Natural killer cell (primary cell): Measurements from ENCODE around the gene GPR55. TPM values are rescaled to one million over a fixed set of nuclear protein-coding genes. Genes with fewer than 3 reads are reported as not detected.
A peak's percentile ranks its signal among the peaks of the same experiment; 100 is the strongest.

ENCODE experiments used
- ATAC-seq, 3 donors: fragments of 150-1000 bp in 2 of 3; fragments of 200-7000 bp in 1 of 3; cut with Tn5 transposase; 1 replicate in 1 of 3; 2 replicates in 2 of 3; pipeline ENCODE4 v1.10.0; 2021; ENCODE audit warnings: mild to moderate bottlenecking in 2 of 3, moderate library complexity in 2 of 3
- DNase-seq, 2 donors: peaks; one replicate each; pipeline versions ENCODE4 v3.0.0 to v3.0.0-alpha.2; 2013 to 2021; ENCODE audit warnings: mixed read lengths in 1 of 2
- H3K27ac ChIP-seq: one replicate; pipeline ENCODE4 v1.5.1; 2013; ENCODE audit warnings: mild to moderate bottlenecking, low read length
- H3K27me3 ChIP-seq: one replicate; pipeline ENCODE4 v1.6.1; 2013; ENCODE audit warnings: low read length; ENCODE audit not compliant: control insufficient read depth, insufficient read depth
- H3K36me3 ChIP-seq: one replicate; pipeline ENCODE4 v1.6.1; 2013; ENCODE audit warnings: low read length; ENCODE audit not compliant: control insufficient read depth, insufficient read depth
- H3K4me1 ChIP-seq: one replicate; pipeline ENCODE4 v1.6.1; 2013; ENCODE audit warnings: low read length; ENCODE audit not compliant: control insufficient read depth, insufficient read depth
- H3K4me3 ChIP-seq: one replicate; pipeline ENCODE4 v1.5.1; 2013; ENCODE audit warnings: low read length
- H3K9me3 ChIP-seq: one replicate; pipeline ENCODE4 v1.6.1; 2013; ENCODE audit warnings: low read length; ENCODE audit not compliant: control insufficient read depth, insufficient read depth
- H3K27ac Mint-ChIP-seq, 2 donors: one replicate each; pipeline ENCODE4 v1.8.0; 2022; ENCODE audit warnings: mild to moderate bottlenecking in 2 of 2, mixed read lengths in 2 of 2, moderate library complexity in 1 of 2
- H3K27me3 Mint-ChIP-seq, 2 donors: one replicate each; pipeline ENCODE4 v1.8.0; 2022; ENCODE audit warnings: low read depth in 2 of 2, mixed read lengths in 2 of 2
- H3K36me3 Mint-ChIP-seq: one replicate; pipeline ENCODE4 v1.8.0; 2022; ENCODE audit warnings: mixed read lengths
- H3K4me1 Mint-ChIP-seq, 2 donors: one replicate each; pipeline ENCODE4 v1.8.0; 2022; ENCODE audit warnings: mixed read lengths in 2 of 2
- H3K4me3 Mint-ChIP-seq: one replicate; pipeline ENCODE4 v1.8.0; 2022; ENCODE audit warnings: mild to moderate bottlenecking, moderate library complexity, mixed read lengths
- H3K9me3 Mint-ChIP-seq, 2 donors: one replicate each; pipeline ENCODE4 v1.8.0; 2022; ENCODE audit warnings: mixed read lengths in 2 of 2
- CTCF ChIP-seq: fragments of 200-600 bp; IDR thresholded peaks from one replicate; pipeline ENCODE4 v1.8.0; 2022; ENCODE audit warnings: antibody characterized with exemption
- WGBS: methylation state at CpG from one replicate; pipeline ENCODE4 v1.1.7; 2013; ENCODE audit warnings: missing lambda C conversion rate; ENCODE audit not compliant: insufficient coverage; 5-methylcytosine and 5-hydroxymethylcytosine counted together
- intact Hi-C: fragments of 100-400 bp; cut with micrococcal nuclease; formaldehyde crosslinking; loops from one replicate; pipeline ENCODE4 v1.14.2; 2022
- total RNA-seq, 4 donors: library from RNA; stranded (reverse); fragments of 120-200 nt in 1 of 4; gene quantifications; one replicate each; pipeline versions ENCODE4 v1.2.3 to v1.2.4, GENCODE V29; 2013 to 2022

Gene GPR55
- total RNA-seq, 3 donors from 2014 or later (not counting 1 experiment from before 2014, with no cell fraction given): 0.09 to 1.1 (median 0.40) TPM

DNA sequence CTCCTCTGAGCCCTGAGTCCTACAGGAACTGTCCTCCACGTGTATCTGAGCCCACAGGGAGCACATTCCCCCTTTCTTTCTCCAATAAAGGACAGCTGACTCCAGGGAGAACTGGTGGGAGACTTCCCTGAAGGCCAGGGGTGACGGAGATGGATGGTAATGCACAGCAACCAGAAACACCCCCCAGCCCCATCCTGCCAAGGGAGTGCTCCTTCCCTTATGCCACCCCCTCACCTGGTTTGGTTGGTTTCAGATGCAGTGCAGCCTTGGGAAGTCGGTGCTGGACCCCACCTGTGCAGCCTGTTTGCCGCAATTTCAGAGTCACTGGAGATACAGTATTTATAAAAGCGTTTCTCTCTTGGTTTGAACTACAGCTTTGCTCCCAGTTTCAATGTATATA lies 24.0 kb downstream of the GPR55 start:
- intact Hi-C loops: no loop called here
- Mint-ChIP-seq H3K27ac (no peak overlapping the region), H3K4me1 (peaks cover 0 to 1% of the 10 kb centered on the region in 2 donors), H3K36me3 (no peaks in the 10 kb centered on the region), H3K27me3 (peaks cover 69 to 80% of the 10 kb centered on the region in 2 donors), H3K9me3 (no peaks in the 10 kb centered on the region), H3K4me3 (no peak overlapping the region)
- ATAC-seq (no peak), DNase-seq (peak in 1 of 2 donors; percentile 9)
- H3K36me3 ChIP-seq: no peaks in the 10 kb centered on the region
- WGBS: 69% methylated on average over 4 of the region's 5 CpGs
- no peak overlapping the region for H3K27ac ChIP-seq
- H3K27me3 ChIP-seq: peaks cover 11% of the 10 kb centered on the region
- H3K9me3 ChIP-seq: no peaks in the 10 kb centered on the region
- TF ChIP-seq CTCF: no peak
- no peak overlapping the region for H3K4me3 ChIP-seq
- peaks cover 8% of the 10 kb centered on the region for H3K4me1 ChIP-seq

- no peak overlapping the region for H3K4me3 ChIP-seq
- intact Hi-C loops: no loop called here
Measured at GRCh38 chr2:230900336-230900995, 24.6 kb downstream of the GPR55 start.

GRCh38 chr2:230899786-230900185 lies 25.3 kb downstream of the GPR55 start:
- H3K36me3 ChIP-seq: no peaks in the 10 kb centered on the region
- H3K27me3 ChIP-seq: peaks cover 11% of the 10 kb centered on the region
- Mint-ChIP-seq H3K27me3 (peaks cover 68 to 82% of the 10 kb centered on the region in 2 donors), H3K4me3 (no peak overlapping the region), H3K36me3 (no peaks in the 10 kb centered on the region), H3K9me3 (no peaks in the 10 kb centered on the region), H3K4me1 (peaks cover under 1 to 8% of the 10 kb centered on the region in 2 donors), H3K27ac (no peak overlapping the region)
- DNase-seq (no peak), ATAC-seq (no peak)
- no peak for TF ChIP-seq CTCF
- 88% methylated on average over 4 of the region's 4 CpGs for WGBS
- no peak overlapping the region for H3K27ac ChIP-seq
- no peaks in the 10 kb centered on the region for H3K9me3 ChIP-seq
- H3K4me3 ChIP-seq: no peak overlapping the region
- intact Hi-C loops: no loop called here
- peaks cover 20% of the 10 kb centered on the region for H3K4me1 ChIP-seq

More at GRCh38 chr2:230900336-230900995, 24.6 kb downstream of the GPR55 start:
- Histone ChIP-seq H3K27me3 (peaks cover 11% of the 10 kb centered on the region), H3K27ac (no peak overlapping the region), H3K36me3 (no peaks in the 10 kb centered on the region), H3K4me1 (peaks cover 14% of the 10 kb centered on the region), H3K9me3 (no peaks in the 10 kb centered on the region)
- Mint-ChIP-seq H3K4me3 (no peak overlapping the region), H3K9me3 (no peaks in the 10 kb centered on the region), H3K36me3 (no peaks in the 10 kb centered on the region), H3K27me3 (peaks cover 68 to 81% of the 10 kb centered on the region in 2 donors), H3K4me1 (peaks cover 0 to 6% of the 10 kb centered on the region in 2 donors), H3K27ac (no peak overlapping the region)
- WGBS: 86% methylated on average over 10 of the region's 10 CpGs
- no peak for TF ChIP-seq CTCF
- peak in 1 of 2 donors; percentile 7 for DNase-seq
- no peak for ATAC-seq

GRCh38 chr2:230899287-230899686 lies 25.8 kb downstream of the GPR55 start:
- Histone ChIP-seq H3K27ac (no peak overlapping the region), H3K27me3 (peaks cover 11% of the 10 kb centered on the region), H3K4me1 (peaks cover 25% of the 10 kb centered on the region), H3K9me3 (no peaks in the 10 kb centered on the region), H3K4me3 (no peak overlapping the region), H3K36me3 (no peaks in the 10 kb centered on the region)
- Mint-ChIP-seq H3K36me3 (no peaks in the 10 kb centered on the region), H3K27ac (no peak overlapping the region), H3K4me1 (peaks cover 6 to 13% of the 10 kb centered on the region in 2 donors), H3K27me3 (peaks cover 72 to 87% of the 10 kb centered on the region in 2 donors), H3K9me3 (no peaks in the 10 kb centered on the region), H3K4me3 (no peak overlapping the region)
- no peak for TF ChIP-seq CTCF
- WGBS: 77% methylated on average over 5 of the region's 5 CpGs
- DNase-seq: peak in 1 of 2 donors; percentile 4
- no peak for ATAC-seq
- intact Hi-C loops: no loop called here
